ENCODE data around the gene UBXN10.
A peak's percentile ranks its signal among the peaks of the same experiment; 100 is the strongest.

The UBXN10 gene

DNA sequence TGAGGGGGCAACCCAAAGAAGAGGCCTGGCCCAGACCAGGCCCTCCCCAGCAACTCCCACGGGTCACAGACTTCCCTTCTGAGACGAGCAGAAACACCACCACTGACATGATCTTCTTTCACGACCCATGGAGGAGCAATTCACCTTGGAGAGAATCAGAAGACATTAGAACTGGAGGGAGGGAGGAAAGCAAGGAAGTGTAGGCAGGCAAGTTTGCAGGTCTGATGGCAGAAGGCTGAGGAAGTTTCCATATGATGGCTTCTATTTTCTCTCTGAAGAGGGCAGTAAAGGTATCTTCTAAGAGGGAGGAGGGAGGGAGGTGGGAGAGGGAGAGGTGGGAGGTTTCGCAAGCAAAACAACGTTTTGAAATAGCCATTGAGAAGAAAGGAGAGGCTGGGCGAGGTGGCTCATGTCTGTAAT is 1.4 kb upstream of the UBXN10 start:
- no peak for DNase-seq

DNA sequence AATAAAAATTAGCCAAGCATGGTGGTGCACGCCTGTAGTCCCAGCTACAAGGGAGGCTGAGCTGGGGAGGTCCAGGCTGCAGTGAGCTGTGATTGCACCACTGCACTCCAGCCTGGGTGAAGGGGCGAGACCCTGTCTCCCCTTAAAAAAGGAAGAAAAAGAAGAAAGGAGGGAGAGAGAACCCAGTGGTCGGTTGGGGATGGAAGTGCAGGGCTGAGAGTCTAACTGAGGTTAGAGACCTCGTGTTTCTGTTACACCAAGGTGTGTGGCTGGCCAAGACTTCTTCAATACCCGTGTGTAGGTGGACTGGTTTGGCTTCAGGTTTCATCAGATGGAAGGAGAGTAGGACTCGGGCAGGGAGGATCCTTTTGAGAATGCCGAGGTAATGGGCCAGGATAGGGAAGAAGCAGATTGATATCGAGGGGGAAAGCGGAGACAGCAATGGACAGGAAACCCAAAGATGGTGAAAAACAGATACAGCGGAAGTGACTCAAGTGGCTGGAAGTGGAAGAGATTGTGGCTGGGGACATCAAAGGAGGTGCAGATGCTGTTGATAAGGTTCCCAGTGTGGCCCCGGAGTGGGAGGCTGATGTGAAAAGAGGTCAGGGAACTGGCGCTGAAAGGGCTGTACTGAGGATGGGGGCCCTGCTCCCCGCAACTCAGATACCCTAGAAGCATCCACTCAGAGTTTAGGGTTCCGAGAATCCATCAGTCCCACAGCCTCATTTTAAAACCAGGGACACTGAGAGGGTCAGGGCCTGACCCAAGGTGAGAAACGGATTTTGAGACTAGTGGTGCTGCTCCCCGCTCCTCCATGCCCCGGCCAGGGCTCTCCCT is 681 bp upstream of the UBXN10 start:
- DNase-seq, result no peak

DNA sequence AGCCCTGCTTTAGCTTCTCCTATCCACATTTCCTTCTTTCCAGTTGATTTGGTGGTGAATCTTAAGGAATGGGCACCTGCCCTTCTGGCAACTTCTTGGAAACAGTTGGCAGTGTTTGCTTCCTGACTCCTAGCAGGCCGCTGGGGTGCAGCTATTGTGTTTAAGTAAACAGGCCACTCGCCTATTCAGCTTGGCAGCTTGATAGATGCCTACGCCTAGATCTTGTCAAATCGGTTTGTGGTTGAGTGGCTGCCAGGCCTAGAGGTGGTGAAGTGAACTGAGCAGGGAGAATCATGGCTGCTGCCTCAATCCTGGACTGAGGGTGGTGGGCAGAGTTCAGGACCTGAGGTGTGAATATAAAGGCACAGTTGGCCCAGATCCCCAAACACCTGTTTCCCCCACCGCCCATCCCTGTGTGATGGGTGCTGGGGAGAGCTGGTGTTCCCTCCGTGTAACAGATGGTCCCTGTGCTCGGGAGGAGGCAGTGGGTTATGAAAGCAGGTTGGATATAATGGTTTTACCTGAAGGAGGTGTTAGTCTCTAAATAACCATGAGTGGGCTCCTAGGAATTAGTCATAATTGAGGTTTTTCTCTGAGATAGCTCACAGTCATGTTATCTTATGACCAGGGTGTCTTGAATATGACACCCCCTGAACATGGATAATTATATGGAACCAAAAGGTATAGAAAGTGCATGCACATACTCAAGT is 1.4 kb downstream of the UBXN10 start:
- DNase-seq, result no peak

DNA sequence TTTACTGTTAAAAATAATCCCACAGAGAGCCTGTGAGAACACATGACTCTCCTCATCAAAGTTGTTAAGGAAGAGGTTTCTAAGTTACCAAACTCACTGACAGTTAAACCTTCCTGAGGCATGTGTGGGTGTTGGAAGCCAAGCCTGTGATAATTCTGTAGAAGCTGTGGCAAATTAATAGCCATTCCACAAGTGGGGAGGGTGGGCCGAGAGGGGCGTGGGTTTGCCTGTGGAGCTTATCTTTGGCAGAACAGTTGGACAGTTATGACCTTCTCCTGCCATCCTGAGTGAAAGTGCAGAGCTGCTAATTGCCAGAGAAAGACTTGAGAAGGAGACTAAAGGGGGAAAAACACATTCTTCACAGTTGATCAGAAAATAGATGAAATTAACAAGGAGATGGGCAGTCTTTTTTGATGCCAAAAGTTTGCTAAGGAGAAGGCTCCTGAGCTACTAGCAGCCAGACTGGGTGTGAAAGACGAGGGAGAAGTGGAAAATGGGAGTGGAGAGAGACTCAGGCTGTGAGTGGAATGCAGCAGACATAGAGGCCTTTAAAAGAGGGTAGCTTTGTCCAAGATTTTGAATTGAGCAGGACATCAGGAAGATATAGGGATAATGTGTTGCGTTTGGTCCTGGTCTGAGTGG is 2.0 kb downstream of the UBXN10 start:
- no peak for DNase-seq

DNA sequence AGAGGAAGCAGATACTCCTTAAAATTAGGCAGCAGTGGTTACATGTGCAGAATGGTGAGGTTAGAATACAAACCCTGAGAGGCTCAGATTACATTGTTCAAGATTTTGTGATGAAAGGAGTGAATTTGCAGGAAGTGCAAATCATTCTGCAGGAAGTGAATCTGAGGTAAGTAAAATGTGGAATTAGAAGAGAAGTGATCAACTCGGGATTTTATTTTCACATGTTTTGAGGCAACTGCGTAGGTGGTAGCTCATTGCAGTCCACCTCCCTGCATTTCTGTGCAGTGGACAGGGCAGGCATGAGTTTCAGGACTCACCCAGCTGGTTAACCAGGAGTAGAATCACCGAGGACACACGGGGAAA is 2.5 kb downstream of the UBXN10 start:
- DNase-seq, result no peak

DNA sequence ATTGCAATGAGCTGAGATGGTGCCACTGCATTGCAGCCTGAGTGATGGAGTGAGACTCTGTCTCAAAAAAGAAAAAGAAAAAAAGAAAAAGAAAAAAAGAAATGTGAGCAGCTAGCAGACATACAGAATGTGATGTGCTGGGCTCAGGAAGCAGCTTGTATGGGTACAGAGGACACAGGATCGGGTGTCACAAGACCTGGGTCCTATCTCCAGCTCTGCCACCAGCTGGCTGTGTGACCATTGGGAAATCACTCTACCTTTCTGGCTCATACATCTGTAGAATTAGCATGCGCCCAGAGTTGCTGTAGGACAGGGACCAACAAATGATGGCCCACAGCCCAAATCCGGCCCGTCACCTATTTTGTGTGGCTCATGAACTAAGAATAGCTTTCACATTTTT is 3.8 kb downstream of the UBXN10 start:
- DNase-seq, result no peak

DNA sequence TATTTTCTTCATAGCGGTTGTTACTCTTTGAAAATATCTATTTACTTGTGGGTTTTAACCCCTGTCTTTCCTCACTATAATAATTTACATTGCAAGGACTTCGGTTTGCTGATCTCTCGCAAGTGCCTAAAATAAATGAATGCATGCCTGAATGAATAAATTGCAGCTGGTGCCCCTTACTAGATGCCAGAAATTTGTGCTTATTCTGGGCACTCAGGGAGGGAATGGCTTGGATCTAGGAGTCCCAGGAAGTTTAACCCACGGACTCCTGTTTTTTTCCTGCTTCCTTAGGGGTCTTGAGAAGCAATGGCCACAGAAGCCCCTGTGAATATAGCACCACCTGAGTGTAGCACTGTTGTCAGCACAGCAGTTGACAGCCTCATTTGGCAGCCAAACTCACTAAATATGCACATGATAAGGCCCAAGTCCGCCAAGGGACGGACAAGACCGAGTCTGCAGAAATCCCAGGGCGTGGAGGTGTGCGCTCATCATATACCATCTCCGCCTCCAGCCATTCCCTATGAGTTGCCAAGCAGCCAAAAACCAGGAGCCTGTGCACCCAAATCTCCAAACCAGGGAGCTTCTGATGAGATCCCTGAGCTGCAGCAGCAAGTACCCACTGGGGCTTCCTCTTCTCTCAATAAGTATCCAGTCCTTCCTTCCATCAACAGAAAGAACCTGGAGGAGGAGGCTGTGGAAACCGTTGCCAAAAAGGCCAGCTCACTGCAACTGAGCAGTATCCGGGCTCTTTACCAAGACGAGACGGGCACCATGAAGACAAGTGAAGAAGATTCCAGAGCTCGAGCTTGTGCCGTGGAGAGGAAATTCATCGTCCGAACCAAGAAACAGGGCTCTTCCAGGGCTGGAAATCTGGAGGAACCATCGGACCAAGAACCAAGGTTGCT is 4.6 kb downstream of the UBXN10 start:
- DNase-seq, result no peak

DNA sequence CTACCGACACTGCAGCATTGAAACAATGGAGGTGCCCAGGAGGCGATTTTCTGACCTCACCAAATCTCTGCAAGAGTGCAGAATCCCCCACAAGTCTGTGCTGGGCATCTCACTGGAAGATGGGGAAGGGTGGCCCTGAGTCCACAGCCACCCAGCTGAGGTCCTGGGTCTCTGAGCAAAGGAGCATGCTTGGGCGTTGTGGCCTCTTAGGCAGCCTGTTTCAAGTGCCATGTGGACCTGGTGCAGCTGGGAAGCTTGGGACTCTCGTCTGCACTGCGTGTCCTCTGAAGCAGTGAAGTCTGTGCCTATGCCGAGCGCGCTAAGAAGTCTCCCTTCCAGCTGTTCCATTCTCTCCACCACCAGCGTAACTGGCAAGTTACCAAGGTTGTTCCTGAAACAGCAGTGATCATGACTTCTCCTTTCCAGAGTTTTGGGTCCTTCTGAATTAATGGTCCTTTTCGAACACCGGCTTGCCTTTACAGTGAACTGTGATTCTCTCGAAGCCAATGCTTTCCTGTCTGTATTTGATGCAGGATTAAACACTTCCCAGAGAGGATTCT is 5.5 kb downstream of the UBXN10 start:
- no peak for DNase-seq

DNA sequence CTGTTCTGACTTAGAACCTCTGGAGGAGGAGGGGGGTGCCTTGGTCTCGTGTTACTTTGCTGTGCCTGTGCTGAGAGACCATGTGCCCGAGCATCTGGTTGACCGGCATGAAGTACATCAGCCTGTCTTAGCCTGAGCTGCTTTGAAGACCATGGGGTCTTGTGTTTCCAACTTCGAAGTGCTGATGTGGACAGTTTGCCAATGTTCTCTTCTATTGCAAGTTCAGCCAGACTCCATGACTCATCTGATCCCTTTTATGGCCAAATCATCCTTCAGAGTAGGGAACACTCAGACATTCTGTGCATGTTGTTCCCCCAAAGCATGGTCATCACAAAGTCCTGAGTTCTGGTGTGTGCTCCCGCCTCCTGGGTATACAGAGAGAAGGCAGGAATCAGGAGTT is 6.5 kb downstream of the UBXN10 start:
- no peak for DNase-seq

DNA sequence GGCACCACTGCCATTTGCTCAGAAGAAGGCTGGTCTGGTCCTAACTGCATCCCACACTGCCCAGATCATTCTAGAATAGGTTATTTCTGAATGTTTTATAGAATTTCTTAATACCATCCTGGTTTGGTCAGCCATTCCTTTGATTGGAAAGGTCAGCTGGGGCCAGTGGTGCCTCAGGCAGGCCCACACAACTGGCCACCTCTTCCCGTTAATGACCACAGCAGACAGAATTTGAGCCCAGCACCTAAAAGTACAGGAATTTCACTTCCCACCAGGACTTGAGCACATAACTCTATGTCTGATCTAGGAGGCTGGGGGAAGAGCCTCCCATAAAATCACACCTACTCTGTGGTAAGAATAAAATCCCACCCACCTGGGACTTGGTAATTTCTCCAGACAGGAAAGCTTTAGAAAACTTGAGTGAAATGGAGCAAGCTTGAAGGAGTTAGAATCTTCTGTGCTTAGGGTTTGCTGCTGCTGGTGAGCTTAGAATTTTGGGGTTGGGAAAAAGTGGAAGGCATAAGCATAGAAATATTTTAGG is 7.0 kb downstream of the UBXN10 start:
- DNase-seq, result no peak

DNA sequence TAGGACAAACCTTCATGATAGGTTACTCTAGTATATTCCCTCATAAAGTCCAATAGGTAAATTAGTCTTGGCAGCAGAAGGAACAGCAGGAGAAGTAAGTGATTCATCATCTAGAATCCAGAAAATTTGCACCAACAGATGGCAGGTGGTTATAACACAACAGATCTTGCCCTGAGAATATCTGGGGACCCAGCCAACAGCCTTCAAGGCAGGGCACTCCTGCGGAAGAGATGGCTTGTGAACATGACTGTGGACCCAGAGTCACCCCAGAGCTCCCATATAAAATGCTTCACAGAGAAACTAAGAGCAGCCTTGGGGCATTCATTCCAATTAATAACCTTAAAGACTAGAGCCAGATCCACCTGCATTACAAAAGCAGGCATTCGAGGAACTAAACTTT is 8.3 kb downstream of the UBXN10 start:
- DNase-seq, result no peak

DNA sequence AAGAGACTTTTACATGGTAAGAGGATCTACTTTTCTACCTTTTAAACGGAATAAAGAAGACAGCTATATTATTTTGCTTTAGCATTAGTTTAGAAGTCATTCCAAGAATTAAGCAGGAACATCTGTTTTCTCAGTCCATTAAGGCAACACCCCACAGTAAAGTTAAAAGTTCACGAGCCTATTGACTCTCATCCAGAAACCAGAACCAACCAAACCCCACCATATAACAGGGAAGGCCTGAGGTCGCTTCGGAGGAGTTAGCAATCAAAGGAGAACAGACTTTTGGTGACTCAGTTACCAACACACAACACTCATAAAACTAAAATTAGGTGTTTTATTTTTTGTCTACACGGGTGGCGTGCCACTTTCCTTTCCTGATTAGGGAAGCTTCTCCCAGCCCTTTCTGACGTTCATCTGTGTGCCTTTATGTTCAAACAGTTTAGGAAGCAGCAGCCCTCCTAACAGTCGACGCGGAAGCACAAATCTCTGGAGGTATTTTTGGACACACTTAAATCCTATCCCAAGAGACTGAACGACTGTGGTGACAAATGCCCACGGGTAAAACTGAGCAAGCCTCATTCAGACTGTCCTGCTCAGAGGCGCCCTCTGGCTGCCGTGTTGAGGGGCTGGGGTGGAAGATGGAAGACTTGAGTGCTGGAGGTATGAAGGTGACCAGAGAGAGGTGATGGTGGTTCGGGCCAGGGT is 9.0 kb downstream of the UBXN10 start:
- DNase-seq, result peak; percentile 27 to 34

DNA sequence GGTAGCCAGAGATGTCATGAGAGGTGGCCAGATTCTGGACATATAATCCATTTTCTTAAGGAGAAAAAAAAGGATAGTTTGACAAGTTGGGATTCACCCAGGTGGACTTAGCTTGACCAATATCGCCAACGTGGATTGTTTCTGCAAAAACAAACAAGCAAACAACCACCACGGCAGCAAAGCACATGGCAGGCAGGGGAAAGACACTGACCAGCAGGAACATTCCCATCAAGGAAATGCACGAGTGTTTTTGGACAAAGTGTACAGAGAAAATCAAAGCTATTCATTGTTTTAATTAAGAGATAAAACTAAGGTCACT is 9.5 kb downstream of the UBXN10 start:
- DNase-seq, result no peak

DNA sequence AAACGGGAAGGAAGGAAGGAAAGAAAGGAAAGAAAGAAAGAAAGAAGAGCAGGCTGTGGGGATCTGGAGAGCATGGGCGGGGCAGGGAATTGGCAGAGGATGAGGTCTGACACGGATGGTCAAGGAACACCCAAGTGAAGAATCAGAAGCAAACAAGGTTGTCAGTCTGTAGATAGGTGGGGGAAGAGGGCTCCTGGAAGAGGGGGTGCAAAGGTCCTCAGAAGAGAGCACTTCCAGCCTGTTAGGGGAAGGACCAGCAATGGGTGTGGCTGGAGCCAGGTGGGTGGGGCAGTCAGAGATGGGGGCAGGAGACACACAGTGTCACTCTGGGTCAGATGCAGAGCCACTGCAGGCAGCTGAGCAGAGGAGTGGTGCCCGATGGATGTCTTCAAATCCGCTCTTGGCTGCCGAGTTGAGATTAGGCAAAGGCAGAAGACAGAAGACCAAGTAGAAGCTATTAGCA is 11.5 kb downstream of the UBXN10 start:
- no peak for DNase-seq

DNA sequence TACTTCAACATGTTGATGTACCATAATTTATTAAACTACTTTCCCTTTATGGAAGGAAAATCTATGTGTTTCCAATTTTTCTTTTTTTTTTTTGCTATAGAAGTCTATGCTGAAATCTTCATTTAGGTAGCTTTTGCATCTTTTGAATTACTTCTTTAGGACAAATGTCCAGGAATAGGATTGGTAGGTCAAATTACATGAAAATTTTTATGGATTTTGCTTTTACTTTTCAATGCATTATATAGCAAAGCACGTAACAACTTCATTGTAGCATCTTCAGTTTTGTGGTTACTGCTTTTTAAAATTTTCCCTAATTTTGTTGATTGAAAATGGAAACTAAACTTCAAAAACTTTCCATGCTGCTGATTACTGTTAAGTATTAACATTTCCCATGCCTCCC is 12.4 kb downstream of the UBXN10 start:
- DNase-seq, result no peak

DNA sequence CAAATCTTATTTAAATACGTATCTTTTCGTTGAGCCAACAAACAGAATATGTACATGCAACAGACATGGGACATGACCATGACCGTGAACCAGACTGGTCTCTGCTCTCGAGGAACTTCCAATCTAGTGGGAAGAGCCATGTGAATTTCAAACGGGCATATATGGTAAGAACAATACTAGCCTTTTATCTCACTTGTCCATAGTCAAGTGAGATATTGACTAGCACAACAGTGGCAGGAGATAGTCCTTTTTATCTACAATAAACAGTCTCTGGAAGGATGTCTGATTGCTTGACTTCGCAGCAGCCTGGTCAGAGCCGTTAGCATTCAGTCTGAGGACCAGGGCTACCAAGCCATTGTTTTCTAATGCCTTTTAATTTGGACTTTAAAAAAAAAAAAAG is 13.0 kb downstream of the UBXN10 start:
- DNase-seq, result no peak

DNA sequence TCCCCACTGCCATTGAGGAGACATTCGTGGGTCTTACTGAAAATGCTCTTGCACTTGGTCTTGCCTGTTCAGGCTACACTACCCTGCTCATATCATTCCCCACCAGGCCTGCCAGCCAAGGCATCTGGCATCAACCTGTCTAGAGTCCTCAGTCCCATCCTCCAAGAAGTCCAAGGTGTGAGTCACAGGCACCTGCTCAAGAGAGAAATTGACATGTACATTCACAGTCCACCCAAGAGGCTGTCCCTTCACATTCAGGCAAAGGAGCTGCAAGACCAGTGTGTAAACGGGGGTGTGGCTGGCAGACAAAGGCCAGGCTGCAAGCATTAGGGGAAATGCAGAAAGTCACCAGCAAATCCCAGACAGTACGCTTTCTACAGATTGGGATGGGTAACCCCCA is 13.5 kb downstream of the UBXN10 start:
- DNase-seq, result no peak

DNA sequence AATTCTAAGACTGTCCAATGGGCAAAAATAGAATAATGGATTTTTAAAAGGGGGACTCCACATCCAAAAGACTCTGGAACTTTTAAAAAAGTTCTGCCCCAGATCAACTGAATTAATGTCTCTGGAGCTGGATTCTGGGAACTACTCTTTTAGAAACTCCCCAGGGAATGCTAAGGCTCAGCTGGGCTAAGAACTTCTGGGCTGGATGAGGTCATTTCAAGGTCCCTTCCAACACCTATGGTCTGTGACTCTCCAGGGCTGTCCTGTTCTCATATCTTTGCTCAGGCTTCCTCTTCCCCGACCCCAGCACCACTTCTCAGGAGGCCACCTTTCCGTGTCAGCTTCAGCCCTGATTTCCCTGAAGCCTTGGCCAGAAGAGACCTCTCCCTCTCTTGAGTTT is 13.9 kb downstream of the UBXN10 start:
- no peak for DNase-seq

DNA sequence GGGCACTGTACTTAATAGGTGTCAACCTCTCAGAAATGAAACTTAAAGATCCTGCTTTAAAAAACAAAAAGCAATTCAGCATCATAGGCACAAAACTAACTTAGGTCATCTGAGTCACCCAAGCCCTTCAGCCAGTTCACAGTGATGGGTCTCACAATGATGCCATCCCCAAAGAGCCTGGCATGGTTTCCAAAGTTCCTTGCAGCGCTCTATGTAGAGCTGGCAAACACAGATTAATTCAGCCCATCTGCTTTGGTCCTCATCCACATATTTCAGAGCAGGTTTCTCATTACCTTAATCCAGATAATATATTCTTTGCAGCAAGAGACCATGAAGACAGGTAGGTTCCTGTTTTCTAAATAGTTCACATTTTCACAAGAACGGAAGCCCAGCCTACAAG is 15.1 kb downstream of the UBXN10 start:
- DNase-seq, result no peak

DNA sequence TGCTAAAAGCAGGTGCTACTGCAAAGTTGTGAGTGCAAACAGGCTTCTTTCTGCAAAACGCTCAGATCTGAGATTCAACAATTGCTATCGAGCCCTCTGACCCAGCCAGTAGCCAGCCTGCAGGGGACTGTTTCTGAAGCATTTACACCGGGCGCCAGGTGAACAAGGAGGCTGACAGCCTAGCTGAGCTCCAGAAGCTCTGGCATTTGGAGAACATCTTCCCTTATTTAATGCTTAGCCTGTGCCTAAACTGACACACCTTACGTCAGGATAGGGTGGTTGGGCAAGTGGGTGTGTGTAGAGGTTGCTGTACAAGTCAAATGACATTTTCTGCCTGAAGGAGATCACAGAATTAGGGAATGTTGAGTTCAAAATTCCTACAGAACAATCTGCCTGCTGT is 16.3 kb downstream of the UBXN10 start:
- DNase-seq, result no peak

DNA sequence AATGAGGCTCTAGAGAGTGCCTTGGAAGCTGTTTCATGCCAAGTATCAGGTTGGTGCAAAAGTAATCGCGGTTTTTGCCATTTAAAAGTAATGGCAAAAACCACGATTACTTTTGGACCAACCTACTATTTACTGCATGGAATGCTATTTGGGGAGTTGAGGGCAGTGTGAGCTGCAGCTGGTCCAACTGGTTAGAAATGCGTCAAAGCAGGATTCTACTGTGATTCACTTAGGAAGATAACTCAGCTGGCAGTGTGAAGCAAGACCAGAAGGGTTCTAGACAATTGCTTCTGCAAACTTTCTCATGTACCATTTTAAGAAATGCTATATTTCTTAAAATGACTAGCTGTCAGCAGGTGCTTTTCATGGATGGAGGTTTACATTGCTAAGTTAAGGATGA is 21.6 kb downstream of the UBXN10 start:
- DNase-seq, result no peak

DNA sequence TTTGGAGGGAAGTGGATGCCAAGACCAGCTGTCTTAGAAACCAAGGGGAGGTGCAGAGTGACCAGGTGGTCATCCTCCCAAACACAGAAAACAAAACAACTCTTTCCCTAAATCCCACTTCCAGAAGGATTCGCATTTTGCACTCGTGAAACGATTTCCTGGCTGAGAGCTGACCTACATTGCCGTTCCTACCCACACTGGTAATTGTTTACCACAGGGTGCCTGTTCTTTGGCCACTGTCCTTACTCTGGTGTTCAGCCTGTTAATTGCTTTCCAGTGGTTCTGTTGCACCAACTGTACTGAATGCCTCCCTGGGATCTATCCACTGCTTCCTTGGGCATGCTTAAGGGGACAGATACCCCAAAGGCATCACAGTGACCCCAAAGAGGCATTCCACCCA is 23.6 kb downstream of the UBXN10 start:
- DNase-seq, result no peak
